Epithelial cell of proximal tubule (primary cell): ENCODE results near the gene OPA1. TPM values are rescaled to one million over a fixed set of nuclear protein-coding genes. Genes with fewer than 3 reads are reported as not detected.

Experiments used
- DNase-seq: peaks from one replicate; pipeline ENCODE4 v3.0.0-alpha.2; 2011; ENCODE audit warnings: low read depth
- H3K4me3 ChIP-seq: 2 replicates; pipeline ENCODE4 v1.5.1; 2011; ENCODE audit warnings: low read depth, mild to moderate bottlenecking, low read length
- CTCF ChIP-seq: conservative IDR thresholded peaks from 2 replicates; pipeline ENCODE4 v1.5.1; 2012; ENCODE audit warnings: low read depth, mild to moderate bottlenecking, low read length
- total RNA-seq: library from RNA; depleted of rRNA; stranded (reverse); fragments of >200 nt; gene quantifications from 2 replicates; pipeline ENCODE4 v1.2.3, GENCODE V29; 2015

The OPA1 gene
- total RNA-seq, 1 donor from 2014 or later, result 59.0 TPM

DNA sequence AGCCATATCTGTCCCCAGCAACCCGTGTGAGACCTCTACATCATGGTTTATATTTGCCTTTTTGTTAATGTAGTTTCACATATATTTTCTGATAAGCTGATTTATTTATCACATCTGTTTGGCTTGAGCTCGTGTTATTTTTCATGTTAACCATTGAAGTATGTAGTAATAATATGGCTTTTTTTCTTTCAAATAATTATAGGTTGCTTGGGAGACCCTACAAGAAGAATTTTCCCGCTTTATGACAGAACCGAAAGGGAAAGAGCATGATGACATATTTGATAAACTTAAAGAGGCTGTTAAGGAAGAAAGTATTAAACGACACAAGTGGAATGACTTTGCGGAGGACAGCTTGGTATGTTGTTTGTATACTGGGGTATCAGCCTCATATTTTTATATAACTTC, 63.9 kb downstream of the OPA1 start:
- no peak for DNase-seq
- no peak overlapping the region for H3K4me3 ChIP-seq
- TF ChIP-seq CTCF, result no peak

GRCh38 chr3:193660171-193660570, 67.2 kb downstream of the OPA1 start:
- no peak for TF ChIP-seq CTCF
- DNase-seq, result no peak
- no peak overlapping the region for H3K4me3 ChIP-seq

DNA sequence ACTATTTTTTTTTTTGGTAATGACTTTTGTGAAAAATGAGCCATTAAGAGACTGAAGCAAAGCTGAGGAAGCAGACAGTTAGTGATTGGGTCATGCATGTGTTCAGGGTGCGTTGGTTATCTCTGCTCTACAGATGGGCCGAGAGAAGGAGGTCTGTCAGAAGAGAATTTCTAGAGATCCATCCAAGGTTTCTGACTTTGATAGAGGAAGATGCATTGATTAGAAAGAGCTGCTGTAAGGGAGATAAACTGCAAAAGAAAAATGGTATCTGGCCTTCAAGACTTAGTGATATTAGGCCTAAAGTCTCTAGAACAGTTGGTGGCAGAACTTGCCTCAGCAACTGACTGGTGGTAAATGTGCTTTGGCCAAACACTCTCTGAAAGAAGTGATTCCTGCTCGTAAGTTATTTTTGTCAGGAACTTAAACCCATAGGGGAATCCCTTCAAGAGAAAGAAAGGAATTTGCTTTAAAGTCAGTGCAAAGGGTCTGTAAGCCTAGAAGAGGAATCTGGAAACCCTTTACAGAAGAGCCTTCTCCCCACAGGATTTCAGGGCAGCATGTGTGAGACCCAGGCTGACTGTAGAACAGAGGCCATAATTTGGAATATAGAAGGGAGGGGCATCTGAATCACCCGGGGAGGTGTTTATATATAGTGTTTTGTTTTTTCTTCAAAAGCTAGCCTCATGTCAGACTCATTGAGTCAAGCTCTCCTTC, 67.8 kb downstream of the OPA1 start:
- no peak for DNase-seq
- TF ChIP-seq CTCF, result no peak
- no peak overlapping the region for H3K4me3 ChIP-seq

GRCh38 chr3:193662757-193663322, 69.8 kb downstream of the OPA1 start:
- no peak overlapping the region for H3K4me3 ChIP-seq
- TF ChIP-seq CTCF, result no peak
- DNase-seq, result no peak

- no peak for DNase-seq
- TF ChIP-seq CTCF, result no peak
- no peak overlapping the region for H3K4me3 ChIP-seq
Observed at GRCh38 chr3:193665370-193665989, 72.5 kb downstream of the OPA1 start.

GRCh38 chr3:193673845-193674244, 80.8 kb downstream of the OPA1 start:
- DNase-seq, result no peak
- TF ChIP-seq CTCF, result no peak
- H3K4me3 ChIP-seq, result no peak overlapping the region
